OCI-LY7 (cell line): ENCODE results near the gene CCDC47. TPM values are rescaled to one million over a fixed set of nuclear protein-coding genes. Genes with fewer than 3 reads are reported as not detected.

Experiments used
- BruUV-seq: library from RNA; stranded (reverse); fragments of 400-500 nt; replicated peaks from 2 replicates; lab custom pipeline; 2021; lab: Mats Ljungman, UMichigan
- CTCF ChIA-PET: fragments of 300-600 bp; sonication (Branson Sonifier 250); formaldehyde crosslinking; loops from one replicate; lab custom pipeline; 2022; ENCODE audit warnings: antibody characterized with exemption; ENCODE audit not compliant: unreplicated experiment; lab: Charles Lee
- POLR2A ChIA-PET: fragments of 300-600 bp; sonication (Branson Sonifier 250); formaldehyde crosslinking; loops from one replicate; lab custom pipeline; 2022; ENCODE audit warnings: antibody characterized with exemption; lab: Charles Lee
- DNase-seq: peaks from one replicate; pipeline ENCODE4 v3.0.0-alpha.2; 2015; ENCODE audit warnings: low spot score
- H2AFZ ChIP-seq: fragments of 200-600 bp; sonication (generic), shearing (Covaris generic); 2 replicates; pipeline ENCODE4 v1.6.1; 2014; ENCODE audit warnings: mild to moderate bottlenecking, antibody characterized with exemption, low read length, moderate library complexity
- H3K27ac ChIP-seq: fragments of 200-600 bp; sonication (generic); 2 replicates; pipeline ENCODE4 v1.5.1; 2014; ENCODE audit warnings: mixed run types, low read depth, mild to moderate bottlenecking, moderate library complexity, low read length, inconsistent platforms; ENCODE audit not compliant: poor library complexity, severe bottlenecking
- H3K36me3 ChIP-seq: fragments of 200-600 bp; sonication (generic); 2 replicates; pipeline ENCODE4 v1.6.1; 2014; ENCODE audit warnings: mild to moderate bottlenecking, antibody characterized with exemption, low read length, moderate library complexity, mixed read lengths; ENCODE audit not compliant: insufficient read depth
- H3K4me1 ChIP-seq: fragments of 200-600 bp; sonication (generic); 2 replicates; pipeline ENCODE4 v1.5.1; 2014; ENCODE audit warnings: mild to moderate bottlenecking, low read length; ENCODE audit not compliant: insufficient read depth, poor library complexity, severe bottlenecking
- H3K4me2 ChIP-seq: fragments of 200-600 bp; sonication (generic); 2 replicates; pipeline ENCODE4 v1.6.1; 2014; ENCODE audit warnings: mild to moderate bottlenecking, low read length
- H3K4me3 ChIP-seq: fragments of 200-600 bp; sonication (generic); 2 replicates; pipeline ENCODE4 v1.5.1; 2014; ENCODE audit warnings: mild to moderate bottlenecking, low read depth, low read length; ENCODE audit not compliant: poor library complexity, severe bottlenecking
- H3K79me2 ChIP-seq: fragments of 200-600 bp; sonication (generic); 2 replicates; pipeline ENCODE4 v1.6.1; 2016; ENCODE audit warnings: low read depth, mild to moderate bottlenecking, low read length, moderate library complexity, mixed read lengths; ENCODE audit not compliant: insufficient read depth
- H3K9me2 ChIP-seq: fragments of 200-600 bp; sonication (generic); 2 replicates; pipeline ENCODE4 v1.6.1; 2016; ENCODE audit warnings: mild to moderate bottlenecking, low read length, mixed read lengths; ENCODE audit not compliant: insufficient read depth
- H3K9me3 ChIP-seq: fragments of 200-600 bp; sonication (generic); 2 replicates; pipeline ENCODE4 v1.6.1; 2014; ENCODE audit warnings: mild to moderate bottlenecking, mixed run types, low read length, mixed read lengths
- H4K20me1 ChIP-seq: fragments of 200-600 bp; sonication (generic); 2 replicates; pipeline ENCODE4 v1.6.1; 2014; ENCODE audit warnings: mild to moderate bottlenecking, antibody characterized with exemption, low read length, moderate library complexity, mixed read lengths; ENCODE audit not compliant: insufficient read depth
- CTCF ChIP-seq: fragments of 200-600 bp; sonication (generic); conservative IDR thresholded peaks from 2 replicates; pipeline ENCODE4 v1.5.1; 2014; ENCODE audit warnings: mild to moderate bottlenecking, antibody characterized with exemption, low read length, moderate library complexity, mixed read lengths
- EZH2phosphoT487 ChIP-seq: fragments of 200-600 bp; sonication (generic); IDR thresholded peaks from 2 replicates; pipeline ENCODE4 v1.6.1; 2018; ENCODE audit warnings: low read depth, borderline replicate concordance, mild to moderate bottlenecking, mixed run types, antibody characterized with exemption, low read length, moderate library complexity, mixed read lengths
- intact Hi-C: fragments of 100-400 bp; cut with micrococcal nuclease; formaldehyde crosslinking; loops from one replicate; pipeline ENCODE4 v1.10.0; 2022; ENCODE audit not compliant: unreplicated experiment
- total RNA-seq, 2 experiments: library from RNA; depleted of rRNA in 1 of 2; stranded (reverse); fragments of >200 nt in 1 of 2; shearing (Covaris generic) in 1 of 2; gene quantifications; 2 replicates each; pipeline ENCODE4 v1.2.3, GENCODE V29; 2014 to 2022

CCDC47 gene
- total RNA-seq, 2 experiments from 2014 or later, result 27.5 to 50.3 TPM

- H3K9me3 ChIP-seq, result no peaks in the 10 kb centered on the region
- H4K20me1 ChIP-seq, result peaks cover 35% of the 10 kb centered on the region
- peaks cover 31% of the 10 kb centered on the region for H3K4me1 ChIP-seq
- no TSS peak for BruUV-seq
- TF ChIP-seq EZH2phosphoT487 (no peak), CTCF (peak; percentile 44; the same call in 1 of the 2 replicates)
- peak within 1 kb of the TSS; percentile 83 for H3K4me2 ChIP-seq
- peaks cover 92% of the 10 kb centered on the region for H3K79me2 ChIP-seq
- H2AFZ ChIP-seq, result peak within 1 kb of the TSS; percentile 65; the same call in 1 of the 2 replicates
- peaks cover 71% of the 10 kb centered on the region for H3K36me3 ChIP-seq
- intact Hi-C loops, result loop anchor here (10.0 kb wide), 2 partner anchors 150 to 220 kb away; partner anchors contain the start of genes DCAF7 and MAP3K3
- CTCF ChIA-PET, result interaction anchor here (0.7 kb wide), 1 partner anchor 140 kb away, joined by 3 read pairs; no protein-coding TSS in a partner anchor
- POLR2A ChIA-PET, result interaction anchor here (0.8 to 2.6 kb wide), 8 partner anchors 7 to 76 kb away, joined by 3 to 11 read pairs (median 4); no protein-coding TSS in a partner anchor
- H3K27ac ChIP-seq, result peak within 1 kb of the TSS; percentile 93
- H3K4me3 ChIP-seq, result peak within 1 kb of the TSS; percentile 90
- no peaks in the 10 kb centered on the region for H3K9me2 ChIP-seq
- DNase-seq, result peak; percentile 69
Observed at GRCh38 chr17:63774141-63774968, 958 bp upstream of the CCDC47 start, which contains the start of gene DDX42. Gene DDX42, plus strand, starts transcription at chr17:63774170. Its CDS starts 12,880 bp downstream, at chr17:63787050.

GRCh38 chr17:63772801-63773271 lies 561 bp downstream of the CCDC47 start:
- Histone ChIP-seq H3K27ac (peak overlapping the region; percentile 93), H3K9me3 (no peaks in the 10 kb centered on the region), H3K4me2 (peak overlapping the region; percentile 83), H3K9me2 (no peaks in the 10 kb centered on the region), H3K79me2 (peaks cover 92% of the 10 kb centered on the region), H3K4me3 (peak overlapping the region; percentile 90), H3K4me1 (peaks cover 31% of the 10 kb centered on the region), H4K20me1 (peaks cover 36% of the 10 kb centered on the region), H3K36me3 (peaks cover 69% of the 10 kb centered on the region), H2AFZ (peak overlapping the region; percentile 65; the same call in 1 of the 2 replicates)
- TF ChIP-seq EZH2phosphoT487 (no peak), CTCF (no peak; the same call in 1 of the 2 replicates)
- ChIA-PET POLR2A (interaction anchor here (0.7 to 2.6 kb wide), 9 partner anchors 9 to 71 kb away, joined by 3 to 11 read pairs (median 4); no protein-coding TSS in a partner anchor), CTCF (no interaction called here)
- intact Hi-C loops, result loop anchor here (1.0 to 10.0 kb wide), 7 partner anchors 32 to 218 kb away; partner anchors contain the start of genes DCAF7, FTSJ3, MAP3K3 and PSMC5
- DNase-seq, result peak; percentile 30
- BruUV-seq, result TSS peak; percentile 75
